GM10248 (cell line): ENCODE results near the gene TBC1D4.

ENCODE experiments used
- CTCF ChIA-PET: fragments of 300-600 bp; sonication (Branson Sonifier 250); formaldehyde crosslinking; extraction: SDS; loops from one replicate; lab custom pipeline; 2021; ENCODE audit warnings: antibody characterized with exemption; lab: Yijun Ruan, JAX
- POLR2A ChIA-PET: fragments of 350-650 bp; sonication (Branson Sonifier 250); formaldehyde crosslinking; extraction: SDS; loops from one replicate; lab custom pipeline; 2020; ENCODE audit warnings: antibody characterized with exemption; lab: Yijun Ruan, JAX
- DNase-seq: peaks from one replicate; pipeline ENCODE4 v3.0.0; 2012; ENCODE audit errors: extremely low spot score
- TF ChIP-seq, protein P1 (sequence below): IDR thresholded peaks from 2 replicates; pipeline ENCODE4 v1.5.1; 2012; ENCODE audit warnings: mild to moderate bottlenecking, low read depth; ENCODE audit errors: extremely low read depth, missing control alignments, control extremely low read depth

Gene TBC1D4

DNA sequence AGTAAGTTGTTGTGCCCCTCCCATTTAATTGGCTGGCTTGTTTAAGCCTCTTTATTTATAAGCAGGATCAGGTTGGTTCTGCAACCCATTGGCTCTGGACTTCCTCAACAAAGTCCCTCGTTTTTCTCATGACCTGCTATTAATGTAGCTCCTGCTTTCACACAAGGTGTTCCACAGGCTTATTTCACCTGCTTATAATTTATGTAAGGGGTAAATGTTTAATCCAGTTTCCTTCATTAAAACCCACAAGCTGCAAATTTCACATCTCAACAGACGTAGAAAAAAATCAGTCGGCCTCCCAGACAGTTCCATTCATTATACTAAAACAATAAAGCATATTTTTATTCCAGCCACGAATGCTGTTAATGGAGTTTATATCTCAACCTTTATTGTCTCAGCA, 86.1 kb downstream of the TBC1D4 start:
- TF ChIP-seq, protein P1, sequence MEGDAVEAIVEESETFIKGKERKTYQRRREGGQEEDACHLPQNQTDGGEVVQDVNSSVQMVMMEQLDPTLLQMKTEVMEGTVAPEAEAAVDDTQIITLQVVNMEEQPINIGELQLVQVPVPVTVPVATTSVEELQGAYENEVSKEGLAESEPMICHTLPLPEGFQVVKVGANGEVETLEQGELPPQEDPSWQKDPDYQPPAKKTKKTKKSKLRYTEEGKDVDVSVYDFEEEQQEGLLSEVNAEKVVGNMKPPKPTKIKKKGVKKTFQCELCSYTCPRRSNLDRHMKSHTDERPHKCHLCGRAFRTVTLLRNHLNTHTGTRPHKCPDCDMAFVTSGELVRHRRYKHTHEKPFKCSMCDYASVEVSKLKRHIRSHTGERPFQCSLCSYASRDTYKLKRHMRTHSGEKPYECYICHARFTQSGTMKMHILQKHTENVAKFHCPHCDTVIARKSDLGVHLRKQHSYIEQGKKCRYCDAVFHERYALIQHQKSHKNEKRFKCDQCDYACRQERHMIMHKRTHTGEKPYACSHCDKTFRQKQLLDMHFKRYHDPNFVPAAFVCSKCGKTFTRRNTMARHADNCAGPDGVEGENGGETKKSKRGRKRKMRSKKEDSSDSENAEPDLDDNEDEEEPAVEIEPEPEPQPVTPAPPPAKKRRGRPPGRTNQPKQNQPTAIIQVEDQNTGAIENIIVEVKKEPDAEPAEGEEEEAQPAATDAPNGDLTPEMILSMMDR: no peak
- no peak for DNase-seq
- POLR2A ChIA-PET: no interaction called here
- CTCF ChIA-PET: interaction anchor here (1.1 kb wide), 1 partner anchor 20 kb away, joined by 3 read pairs; no protein-coding TSS in a partner anchor

DNA sequence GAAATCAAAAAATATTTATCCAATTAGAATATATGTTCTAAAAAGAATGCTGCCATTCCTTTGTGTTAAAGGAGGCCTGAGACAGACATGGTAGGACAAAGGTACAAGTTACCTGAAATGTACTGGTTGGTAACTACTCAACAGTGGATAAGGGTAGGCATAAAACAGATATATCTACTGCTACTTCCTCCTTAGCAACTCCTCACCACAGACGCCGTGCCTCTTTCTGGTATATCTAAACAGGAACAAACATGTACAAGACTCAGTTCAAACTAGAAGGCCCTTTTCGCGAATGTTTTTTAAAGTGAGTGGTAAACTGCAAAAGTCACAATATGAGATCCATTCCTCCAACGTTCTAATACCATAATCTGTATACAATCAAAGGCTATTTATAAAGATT, 86.9 kb downstream of the TBC1D4 start:
- DNase-seq: no peak
- POLR2A ChIA-PET: no interaction called here
- CTCF ChIA-PET: no interaction called here
- TF ChIP-seq, protein P1: no peak

DNA sequence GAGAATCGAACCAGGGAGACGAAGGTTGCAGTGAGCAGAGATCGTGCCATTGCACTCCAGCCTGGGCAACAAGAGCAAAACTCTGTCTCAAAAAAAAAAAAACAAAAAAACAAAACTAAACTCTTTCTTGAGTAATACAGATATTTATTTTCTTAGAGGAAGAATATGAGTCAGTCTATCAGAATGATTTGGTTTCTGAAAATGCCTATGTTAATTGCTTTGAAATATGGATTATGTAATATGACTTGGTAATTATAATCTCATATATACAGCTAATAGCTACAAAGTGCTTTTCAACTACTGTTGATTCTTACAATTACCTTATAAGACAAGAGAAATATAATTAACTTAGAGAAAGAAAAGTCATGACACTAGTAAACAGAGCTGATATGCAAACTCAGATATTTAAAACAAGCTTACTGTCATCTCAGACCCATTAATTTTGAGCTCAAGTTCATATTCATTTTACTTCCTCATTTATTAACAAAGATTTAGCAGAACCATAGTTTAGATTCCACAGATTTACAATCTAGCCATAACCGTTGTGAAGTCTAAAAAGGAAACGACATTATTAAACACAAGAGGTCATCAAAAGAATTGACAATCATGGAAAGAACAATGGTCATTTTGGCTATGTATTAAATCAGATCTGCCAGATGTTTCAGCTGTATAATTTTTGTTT, 88.0 kb downstream of the TBC1D4 start:
- TF ChIP-seq, protein P1: no peak

DNA sequence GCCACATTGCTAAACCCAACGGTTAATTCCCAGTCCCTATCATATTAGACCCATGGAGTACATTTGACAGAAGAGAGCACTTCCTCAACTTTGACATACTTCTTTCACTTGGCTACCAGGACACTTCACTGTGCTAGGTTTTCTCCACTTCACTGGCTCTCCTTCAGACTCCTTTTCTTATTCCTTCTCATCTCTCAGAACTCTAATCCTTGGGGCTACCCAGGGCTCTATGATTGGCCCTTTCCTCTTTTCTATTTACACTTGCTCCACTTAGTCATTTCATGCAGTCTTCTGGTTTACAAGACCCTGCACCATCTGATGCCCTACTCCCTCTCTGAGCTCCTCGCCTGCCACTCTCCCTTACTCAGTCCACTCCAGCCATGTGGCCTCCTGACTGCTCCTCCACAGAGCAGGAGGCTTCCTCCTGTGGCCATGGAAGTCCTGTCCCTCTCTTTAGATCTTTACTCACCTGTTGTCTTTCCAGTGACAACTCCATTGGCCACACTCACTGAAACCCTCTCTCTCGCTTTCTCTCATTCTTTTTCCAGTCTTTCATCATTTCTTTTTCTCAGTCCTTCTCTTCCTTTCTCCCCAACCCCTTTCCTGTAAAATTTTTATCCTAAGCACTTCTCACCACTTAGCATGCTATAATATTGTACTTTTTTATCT, 90.4 kb downstream of the TBC1D4 start:
- no peak for DNase-seq
- POLR2A ChIA-PET: no interaction called here
- CTCF ChIA-PET: interaction anchor here (1.1 to 1.8 kb wide), 3 partner anchors 10 to 91 kb away, joined by 3 to 6 read pairs (median 4); partner anchors contain the start of gene TBC1D4
- TF ChIP-seq, protein P1: no peak

More for the DNA sequence above, 88.0 kb downstream of the TBC1D4 start:
- ChIA-PET CTCF (interaction anchor here (1.0 to 1.2 kb wide), 2 partner anchors 21 to 24 kb away, joined by 3 to 9 read pairs; no protein-coding TSS in a partner anchor), POLR2A (no interaction called here)
- no peak for DNase-seq

DNA sequence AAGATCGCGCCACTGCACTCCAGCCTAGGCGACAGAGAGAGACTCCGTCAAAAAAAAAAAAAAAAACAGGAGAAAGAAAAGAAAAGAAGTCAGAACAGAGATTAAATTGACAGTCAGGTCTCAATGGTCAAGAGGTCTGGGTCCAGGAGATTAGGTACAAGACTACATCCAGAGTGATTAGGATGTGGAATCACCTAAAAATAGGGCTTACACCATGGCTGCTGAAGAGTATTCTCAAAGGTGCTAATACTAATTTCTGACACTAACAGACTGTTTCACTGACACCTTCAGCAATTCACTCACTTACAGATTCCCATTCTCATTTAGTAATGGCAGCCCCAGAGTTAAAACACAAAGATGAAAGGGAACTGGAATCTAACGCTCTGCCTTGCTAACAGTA, 91.7 kb downstream of the TBC1D4 start:
- ChIA-PET POLR2A (interaction anchor here (0.6 kb wide), 1 partner anchor 137 kb away, joined by 6 read pairs; no protein-coding TSS in a partner anchor), CTCF (interaction anchor here (1.3 to 1.8 kb wide), 2 partner anchors 18 to 92 kb away, joined by 4 to 6 read pairs; partner anchors contain the start of gene TBC1D4)

DNA sequence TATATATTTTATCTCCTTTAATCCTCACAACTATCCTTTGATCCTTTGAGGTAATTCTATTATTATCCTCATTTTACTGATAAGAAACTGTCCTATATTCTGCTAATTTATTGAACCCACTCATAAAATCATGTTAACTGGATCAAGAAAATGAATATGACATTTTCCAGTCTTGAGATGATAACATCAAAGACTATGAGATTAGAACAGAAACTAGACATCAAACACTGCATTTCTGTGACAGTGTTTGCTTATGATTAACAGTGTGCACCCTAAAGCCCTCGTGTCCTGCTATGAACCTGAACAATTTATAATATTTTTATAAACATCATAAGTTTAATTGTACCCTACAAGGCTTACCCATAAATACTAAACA, 96.3 kb downstream of the TBC1D4 start:
- CTCF ChIA-PET: interaction anchor here (0.9 to 2.9 kb wide), 2 partner anchors 13 to 16 kb away, joined by 4 to 27 read pairs; no protein-coding TSS in a partner anchor
- TF ChIP-seq, protein P1: no peak
- POLR2A ChIA-PET: interaction anchor here (0.7 kb wide), 1 partner anchor 10 kb away, joined by 3 read pairs; no protein-coding TSS in a partner anchor
- no peak for DNase-seq

More for the DNA sequence above, 91.7 kb downstream of the TBC1D4 start:
- no peak for DNase-seq
- TF ChIP-seq, protein P1: no peak
